K562 (cell line): ENCODE measurements around the gene DCAF6. TPM values are rescaled to one million over a fixed set of nuclear protein-coding genes. Genes with fewer than 3 reads are reported as not detected.

Experiments
- ATAC-seq: fragments of 200-7000 bp; cut with Tn5 transposase; 3 replicates; pipeline ENCODE4 v1.9.1; 2020; ENCODE audit warnings: moderate library complexity
- BruUV-seq: library from RNA; stranded (reverse); fragments of 400-500 nt; replicated peaks from 2 replicates; lab custom pipeline; 2021; lab: Mats Ljungman, UMichigan
- CTCF ChIA-PET: fragments of 300-600 bp; formaldehyde crosslinking; extraction: SDS; loops from one replicate; lab custom pipeline; 2021; ENCODE audit warnings: low intra/inter-chr PET ratio; lab: Yijun Ruan, JAX
- POLR2A ChIA-PET: fragments of 300-600, 350-650 bp; sonication (Branson Sonifier 250); formaldehyde crosslinking; extraction: SDS; loops from one replicate; lab custom pipeline; 2021; ENCODE audit warnings: antibody characterized with exemption, inconsistent platforms; lab: Yijun Ruan, JAX
- DNase-seq, 4 experiments: peaks; one replicate each; pipeline versions ENCODE4 v3.0.0 to v3.0.0-alpha.2; 2011 to 2018; ENCODE audit warnings: low spot score in 3 of 4, mixed read lengths in 3 of 4; ENCODE audit errors: extremely low read depth in 1 of 4
- FAIRE-seq: peaks from 2 replicates; lab custom pipeline; 2011; peaks lifted over from hg19 to GRCh38; lab: Jason Lieb, UNC
- H2AFZ ChIP-seq: 2 replicates; pipeline ENCODE4 v1.6.0; 2011; ENCODE audit warnings: low read depth, low read length, control low read depth, inconsistent platforms
- H3K27ac ChIP-seq: fragments of 200-600 bp; 3 replicates; pipeline ENCODE4 v1.8.0; 2011; ENCODE audit warnings: low read depth, mild to moderate bottlenecking, control low read depth, inconsistent platforms, low read length, moderate library complexity, mixed read lengths; ENCODE audit errors: extremely low read depth
- H3K27me3 ChIP-seq, 2 experiments: fragments of 300-600 bp in 1 of 2; 2 replicates in 1 of 2; 3 replicates in 1 of 2; pipeline versions ENCODE4 v1.6.0 to v1.8.0; 2011; ENCODE audit warnings: inconsistent platforms in 2 of 2, low read length in 2 of 2, mild to moderate bottlenecking in 1 of 2, mixed read lengths in 1 of 2, moderate library complexity in 1 of 2; ENCODE audit not compliant: control insufficient read depth in 2 of 2, insufficient read depth in 2 of 2
- H3K36me3 ChIP-seq: fragments of 300-600 bp; 3 replicates; pipeline ENCODE4 v1.8.0; 2011; ENCODE audit warnings: mild to moderate bottlenecking, low read length, inconsistent platforms; ENCODE audit not compliant: control insufficient read depth, insufficient read depth
- H3K4me1 ChIP-seq, 2 experiments: fragments of 200-600 bp in 1 of 2; replicated peaks in 1 of 2; 2 replicates in 1 of 2; 3 replicates in 1 of 2; pipeline versions ENCODE4 v1.5.1 to v1.8.0; 2011; ENCODE audit warnings: inconsistent platforms in 2 of 2, low read length in 2 of 2, mild to moderate bottlenecking in 1 of 2, mixed read lengths in 1 of 2, moderate library complexity in 1 of 2; ENCODE audit not compliant: control insufficient read depth in 2 of 2, insufficient read depth in 2 of 2
- H3K4me2 ChIP-seq: 2 replicates; pipeline ENCODE4 v1.6.1; 2011; ENCODE audit warnings: low read length, control low read depth, inconsistent platforms, mixed read lengths; ENCODE audit not compliant: insufficient read depth
- H3K4me3 ChIP-seq: fragments of 200-600 bp; sonication (generic), shearing (Covaris generic); 2 replicates; pipeline ENCODE4 v1.5.1; 2016; ENCODE audit warnings: control low read depth, inconsistent platforms
- H3K79me2 ChIP-seq: fragments of 200-600 bp; 3 replicates; pipeline ENCODE4 v1.8.0; 2011; ENCODE audit warnings: low read length, inconsistent platforms; ENCODE audit not compliant: control insufficient read depth, insufficient read depth
- H3K9ac ChIP-seq, 2 experiments: 2 replicates each; pipeline versions ENCODE4 v1.6.0 to v1.6.1; 2011; ENCODE audit warnings: low read depth in 2 of 2, low read length in 2 of 2, control low read depth in 1 of 2, inconsistent platforms in 1 of 2, mild to moderate bottlenecking in 1 of 2, mixed read lengths in 1 of 2; ENCODE audit not compliant: insufficient read depth in 1 of 2
- H3K9me1 ChIP-seq: one replicate; pipeline ENCODE4 v1.6.0; 2011; ENCODE audit warnings: inconsistent platforms, mild to moderate bottlenecking, low read length, moderate library complexity; ENCODE audit not compliant: control insufficient read depth, insufficient read depth
- H3K9me3 ChIP-seq: replicated peaks from 2 replicates; pipeline ENCODE4 v1.5.1; 2011; ENCODE audit warnings: low read depth, low read length, inconsistent platforms; ENCODE audit not compliant: control insufficient read depth, insufficient read depth
- H4K20me1 ChIP-seq: replicated peaks from 2 replicates; pipeline ENCODE4 v1.6.1; 2011; ENCODE audit warnings: low read length, inconsistent platforms, mixed read lengths; ENCODE audit not compliant: control insufficient read depth, insufficient read depth
- C11orf30 ChIP-seq: fragments of 450-650 bp; IDR thresholded peaks from 2 replicates; pipeline ENCODE4 v1.6.1; 2016; ENCODE audit warnings: low read depth, mild to moderate bottlenecking
- CBFA2T2 ChIP-seq: fragments of 450-650 bp; conservative IDR thresholded peaks from 2 replicates; pipeline ENCODE4 v1.6.1; 2017; ENCODE audit warnings: mild to moderate bottlenecking
- CHD1 ChIP-seq: fragments of 200-600 bp; sonication (generic); IDR thresholded peaks from one replicate; pipeline ENCODE4 v1.6.1; 2012; ENCODE audit warnings: mild to moderate bottlenecking, moderate library complexity, low read length, inconsistent platforms
- CLOCK ChIP-seq: fragments of 250-450 bp; sonication (Bioruptor Pico); IDR thresholded peaks from 2 replicates; pipeline ENCODE4 v1.4.0; 2020; ENCODE audit warnings: mild to moderate bottlenecking, moderate library complexity, borderline replicate concordance
- POLR2A ChIP-seq: fragments of 450-650 bp; conservative IDR thresholded peaks from 2 replicates; pipeline ENCODE4 v1.6.1; 2016
- ZNF584 ChIP-seq: fragments of 200-800 bp; sonication (Bioruptor generic); IDR thresholded peaks from 2 replicates; pipeline ENCODE4 v1.6.1; 2016; ENCODE audit warnings: low read depth, mild to moderate bottlenecking, missing genetic modification characterization, missing compliant biosample characterization
- WGBS: fragments of 100-300 bp; shearing (Covaris generic); methylation state at CpG from one replicate; pipeline ENCODE4 v1.1.6; 2016; ENCODE audit warnings: low coverage, mixed read lengths; ENCODE audit not compliant: insufficient coverage; ENCODE audit errors: missing lambda C conversion rate; 5-methylcytosine and 5-hydroxymethylcytosine counted together
- in situ Hi-C: fragments of 300-500 bp; cut with MboI; formaldehyde crosslinking; loops from 4 replicates; pipeline ENCODE4 v1.15.0; 2018; ENCODE audit warnings: inconsistent platforms, mixed read lengths
- intact Hi-C: fragments of 100-400 bp; cut with micrococcal nuclease; formaldehyde crosslinking; loops from 2 replicates; pipeline ENCODE4 v1.14.2; 2022
- polyA plus RNA-seq, 8 experiments: library from polyadenylated mRNA; depleted of rRNA in 4 of 8; stranded (reverse) in 5 of 8; unstranded in 3 of 8; fragments of >200 nt; fragmentation: Nextera tagmentation in 2 of 8; fragmentation: Illumina TruSeq in 1 of 8; extraction: Ambion mirVana in 2 of 8; extraction: Trizol in 1 of 8; gene quantifications; 2 replicates each; pipeline versions ENCODE4 v1.2.1 to v1.2.3, GENCODE V29; 2011 to 2014; ENCODE audit warnings: inconsistent platforms in 1 of 8, missing spikeins in 1 of 8
- total RNA-seq, 7 experiments: library from RNA; depleted of rRNA in 6 of 7; stranded (reverse); fragments of >200 nt in 6 of 7; fragmentation: Illumina TruSeq in 2 of 7; extraction: Trizol in 2 of 7; gene quantifications; 2 replicates each; pipeline versions ENCODE4 v1.2.1 to v1.2.3, GENCODE V29; 2011 to 2021; ENCODE audit warnings: low replicate concordance in 1 of 7

Gene DCAF6
- total and polyA plus RNA-seq, 9 of the 15 experiments (the other 6 are each of a cell fraction or from before 2014, with no cell fraction given) = 19.1 to 102 (median 46.3) TPM

- TF ChIP-seq ZNF584 (CRISPR knock-in tag) (no peak), POLR2A (0 out of 2 replicates have a peak, but pooled peaks have one; percentile 38), CHD1 (no peak), CLOCK (CRISPR knock-in tag) (no peak), CBFA2T2 (no peak), C11orf30 (no peak)
- TF ChIP-seq, all 486 proteins: peak for 1
- H3K4me1 ChIP-seq = peaks cover 4 to 8% of the 10 kb centered on the region in 2 experiments; a peak in 3 of 5 replicates
- ChIA-PET CTCF (no interaction called here), POLR2A (interaction anchor here (0.8 to 3.2 kb wide), 7 partner anchors 8 to 80 kb away, joined by 3 to 29 read pairs (median 7); no protein-coding TSS in a partner anchor)
- in situ Hi-C loops = no loop called here
- BruUV-seq = no TSS peak
- no peaks in the 10 kb centered on the region for H4K20me1 ChIP-seq
- DNase-seq (no peak), ATAC-seq (no peak), FAIRE-seq (no peak)
- H3K27me3 ChIP-seq = no peaks in the 10 kb centered on the region
- no peak overlapping the region for H3K4me3 ChIP-seq
- H3K9ac ChIP-seq = no peak overlapping the region
- H3K79me2 ChIP-seq = peaks cover 22% of the 10 kb centered on the region
- peaks cover 46% of the 10 kb centered on the region for H3K36me3 ChIP-seq
- no peak overlapping the region for H2AFZ ChIP-seq
- no peak overlapping the region for H3K4me2 ChIP-seq
- WGBS = 94% methylated on average over 8 of the region's 8 CpGs
- peaks cover under 1% of the 10 kb centered on the region; the same call in 1 of the 2 replicates for H3K9me3 ChIP-seq
- H3K27ac ChIP-seq = no peak overlapping the region
- H3K9me1 ChIP-seq = no peaks in the 10 kb centered on the region
- intact Hi-C loops = no loop called here
Measured at GRCh38 chr1:167915569-167915968, 20.9 kb upstream of the DCAF6 start.
